HepG2 (cell line): ENCODE measurements around the gene SHF. TPM values are rescaled to one million over a fixed set of nuclear protein-coding genes. Genes with fewer than 3 reads are reported as not detected.

Experiments
- FOSL2 ChIP-seq: sonication (generic); formaldehyde crosslinking; IDR thresholded peaks from 2 replicates; pipeline ENCODE4 v1.4.0; 2020; ENCODE audit warnings: missing genetic modification reagents
- HNF4A ChIP-seq: sonication (generic); formaldehyde crosslinking; IDR thresholded peaks from 2 replicates; pipeline ENCODE4 v1.4.0; 2020; ENCODE audit warnings: missing genetic modification reagents
- HOXA3 ChIP-seq: sonication (generic); formaldehyde crosslinking; IDR thresholded peaks from 2 replicates; pipeline ENCODE4 v1.5.0; 2020; ENCODE audit warnings: missing genetic modification reagents
- HOXA5 ChIP-seq: sonication (generic); formaldehyde crosslinking; IDR thresholded peaks from 2 replicates; pipeline ENCODE4 v1.4.0; 2020; ENCODE audit warnings: missing genetic modification reagents
- NCOA1 ChIP-seq: sonication (generic); formaldehyde crosslinking; IDR thresholded peaks from 2 replicates; pipeline ENCODE4 v1.9.0; 2021; ENCODE audit warnings: missing genetic modification reagents
- SMAD1 ChIP-seq: sonication (generic); formaldehyde crosslinking; IDR thresholded peaks from 2 replicates; pipeline ENCODE4 v1.4.0; 2020; ENCODE audit warnings: missing genetic modification reagents, low read depth, mild to moderate bottlenecking, borderline replicate concordance
- SNAPC2 ChIP-seq: sonication (generic); formaldehyde crosslinking; IDR thresholded peaks from 2 replicates; pipeline ENCODE4 v1.8.1; 2022; ENCODE audit warnings: mild to moderate bottlenecking, missing genetic modification reagents
- TEAD2 ChIP-seq: sonication (generic); formaldehyde crosslinking; IDR thresholded peaks from 2 replicates; pipeline ENCODE4 v1.9.0; 2021; ENCODE audit warnings: missing genetic modification reagents
- UBTF ChIP-seq: sonication (generic); formaldehyde crosslinking; IDR thresholded peaks from 2 replicates; pipeline ENCODE4 v1.4.0; 2020; ENCODE audit warnings: mild to moderate bottlenecking, missing genetic modification reagents
- ZBTB8A ChIP-seq: sonication (generic); formaldehyde crosslinking; IDR thresholded peaks from 2 replicates; pipeline ENCODE4 v1.4.0; 2020; ENCODE audit warnings: mild to moderate bottlenecking, low read depth, missing genetic modification reagents, borderline replicate concordance
- ZFP1 ChIP-seq: IDR thresholded peaks from 2 replicates; pipeline ENCODE4 v1.6.1; 2016
- ZMYM3 ChIP-seq: sonication (generic); formaldehyde crosslinking; IDR thresholded peaks from 2 replicates; pipeline ENCODE4 v1.5.1; 2020; ENCODE audit warnings: mild to moderate bottlenecking, missing genetic modification reagents
- ZNF30 ChIP-seq: sonication (generic); formaldehyde crosslinking; IDR thresholded peaks from 2 replicates; pipeline ENCODE4 v1.5.0; 2020; ENCODE audit warnings: mild to moderate bottlenecking, missing genetic modification reagents
- ZNF350 ChIP-seq: sonication (generic); formaldehyde crosslinking; IDR thresholded peaks from 2 replicates; pipeline ENCODE4 v1.4.0; 2020; ENCODE audit warnings: mild to moderate bottlenecking, low read depth, missing genetic modification reagents, borderline replicate concordance
- ZNF446 ChIP-seq: sonication (generic); formaldehyde crosslinking; IDR thresholded peaks from 2 replicates; pipeline ENCODE4 v1.5.0; 2020; ENCODE audit warnings: mild to moderate bottlenecking, missing genetic modification reagents
- ZZZ3 ChIP-seq: sonication (generic); formaldehyde crosslinking; IDR thresholded peaks from 2 replicates; pipeline ENCODE4 v1.4.0; 2020; ENCODE audit warnings: missing genetic modification reagents, mild to moderate bottlenecking, borderline replicate concordance
- polyA plus RNA-seq, 8 experiments: library from polyadenylated mRNA; depleted of rRNA in 3 of 8; stranded (reverse) in 7 of 8; unstranded in 1 of 8; fragments of >200 nt; fragmentation: Illumina TruSeq in 4 of 8; extraction: Trizol in 4 of 8; gene quantifications; 2 replicates each; pipeline versions ENCODE4 v1.2.1 to v1.2.3, GENCODE V29; 2011 to 2016; ENCODE audit warnings: low read depth in 4 of 8, missing spikeins in 1 of 8, mixed read lengths in 1 of 8; ENCODE audit not compliant: insufficient read depth in 1 of 8
- total RNA-seq, 5 experiments: library from RNA; depleted of rRNA; stranded (reverse); fragments of >200 nt; fragmentation: Illumina TruSeq; extraction: Trizol; gene quantifications; 2 replicates each; pipeline ENCODE4 v1.2.3, GENCODE V29; 2016; ENCODE audit warnings: low read depth in 1 of 5
- TF ChIP-seq, protein P1 (sequence below): IDR thresholded peaks from 2 replicates; pipeline ENCODE4 v1.6.1; 2016; ENCODE audit warnings: low read depth, control low read depth
- TF ChIP-seq, protein P2 (sequence below): sonication (generic); formaldehyde crosslinking; IDR thresholded peaks from 2 replicates; pipeline ENCODE4 v1.5.1; 2020; ENCODE audit warnings: missing genetic modification reagents, mild to moderate bottlenecking, borderline replicate concordance
- TF ChIP-seq, protein P3 (sequence below): sonication (generic); formaldehyde crosslinking; IDR thresholded peaks from 2 replicates; pipeline ENCODE4 v1.5.1; 2020; ENCODE audit warnings: missing genetic modification reagents, mild to moderate bottlenecking, borderline replicate concordance
- TF ChIP-seq, protein P4 (sequence below), 2 experiments: sonication (generic) in 1 of 2; formaldehyde crosslinking in 1 of 2; IDR thresholded peaks; 2 replicates each; pipeline versions ENCODE4 v1.4.0 to v1.6.1; 2018 to 2020; ENCODE audit warnings: missing genetic modification reagents in 2 of 2, borderline replicate concordance in 1 of 2, low read depth in 1 of 2, mild to moderate bottlenecking in 1 of 2, missing biosample characterization in 1 of 2

SHF gene
- total and polyA plus RNA-seq, 2 of the 13 experiments (the other 11 are each of a cell fraction or from before 2014, with no cell fraction given) = 20.9 to 25.5 TPM

GRCh38 chr15:45186771-45187577, 792 bp downstream of the SHF start (continued):
- TF ChIP-seq SNAPC2 (CRISPR knock-in tag) = 0 out of 2 replicates have a peak, but pooled peaks have one; percentile 45
- TF ChIP-seq TEAD2 (CRISPR knock-in tag) = no peak
- TF ChIP-seq, protein P1, sequence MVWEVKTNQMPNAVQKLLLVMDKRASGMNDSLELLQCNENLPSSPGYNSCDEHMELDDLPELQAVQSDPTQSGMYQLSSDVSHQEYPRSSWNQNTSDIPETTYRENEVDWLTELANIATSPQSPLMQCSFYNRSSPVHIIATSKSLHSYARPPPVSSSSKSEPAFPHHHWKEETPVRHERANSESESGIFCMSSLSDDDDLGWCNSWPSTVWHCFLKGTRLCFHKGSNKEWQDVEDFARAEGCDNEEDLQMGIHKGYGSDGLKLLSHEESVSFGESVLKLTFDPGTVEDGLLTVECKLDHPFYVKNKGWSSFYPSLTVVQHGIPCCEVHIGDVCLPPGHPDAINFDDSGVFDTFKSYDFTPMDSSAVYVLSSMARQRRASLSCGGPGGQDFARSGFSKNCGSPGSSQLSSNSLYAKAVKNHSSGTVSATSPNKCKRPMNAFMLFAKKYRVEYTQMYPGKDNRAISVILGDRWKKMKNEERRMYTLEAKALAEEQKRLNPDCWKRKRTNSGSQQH (CRISPR knock-in tag) = 0 out of 2 replicates have a peak, but pooled peaks have one; percentile 50
- TF ChIP-seq, protein P2, sequence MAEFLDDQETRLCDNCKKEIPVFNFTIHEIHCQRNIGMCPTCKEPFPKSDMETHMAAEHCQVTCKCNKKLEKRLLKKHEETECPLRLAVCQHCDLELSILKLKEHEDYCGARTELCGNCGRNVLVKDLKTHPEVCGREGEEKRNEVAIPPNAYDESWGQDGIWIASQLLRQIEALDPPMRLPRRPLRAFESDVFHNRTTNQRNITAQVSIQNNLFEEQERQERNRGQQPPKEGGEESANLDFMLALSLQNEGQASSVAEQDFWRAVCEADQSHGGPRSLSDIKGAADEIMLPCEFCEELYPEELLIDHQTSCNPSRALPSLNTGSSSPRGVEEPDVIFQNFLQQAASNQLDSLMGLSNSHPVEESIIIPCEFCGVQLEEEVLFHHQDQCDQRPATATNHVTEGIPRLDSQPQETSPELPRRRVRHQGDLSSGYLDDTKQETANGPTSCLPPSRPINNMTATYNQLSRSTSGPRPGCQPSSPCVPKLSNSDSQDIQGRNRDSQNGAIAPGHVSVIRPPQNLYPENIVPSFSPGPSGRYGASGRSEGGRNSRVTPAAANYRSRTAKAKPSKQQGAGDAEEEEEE = no peak
- TF ChIP-seq, protein P3, sequence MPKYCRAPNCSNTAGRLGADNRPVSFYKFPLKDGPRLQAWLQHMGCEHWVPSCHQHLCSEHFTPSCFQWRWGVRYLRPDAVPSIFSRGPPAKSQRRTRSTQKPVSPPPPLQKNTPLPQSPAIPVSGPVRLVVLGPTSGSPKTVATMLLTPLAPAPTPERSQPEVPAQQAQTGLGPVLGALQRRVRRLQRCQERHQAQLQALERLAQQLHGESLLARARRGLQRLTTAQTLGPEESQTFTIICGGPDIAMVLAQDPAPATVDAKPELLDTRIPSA = no peak
- TF ChIP-seq, protein P4, sequence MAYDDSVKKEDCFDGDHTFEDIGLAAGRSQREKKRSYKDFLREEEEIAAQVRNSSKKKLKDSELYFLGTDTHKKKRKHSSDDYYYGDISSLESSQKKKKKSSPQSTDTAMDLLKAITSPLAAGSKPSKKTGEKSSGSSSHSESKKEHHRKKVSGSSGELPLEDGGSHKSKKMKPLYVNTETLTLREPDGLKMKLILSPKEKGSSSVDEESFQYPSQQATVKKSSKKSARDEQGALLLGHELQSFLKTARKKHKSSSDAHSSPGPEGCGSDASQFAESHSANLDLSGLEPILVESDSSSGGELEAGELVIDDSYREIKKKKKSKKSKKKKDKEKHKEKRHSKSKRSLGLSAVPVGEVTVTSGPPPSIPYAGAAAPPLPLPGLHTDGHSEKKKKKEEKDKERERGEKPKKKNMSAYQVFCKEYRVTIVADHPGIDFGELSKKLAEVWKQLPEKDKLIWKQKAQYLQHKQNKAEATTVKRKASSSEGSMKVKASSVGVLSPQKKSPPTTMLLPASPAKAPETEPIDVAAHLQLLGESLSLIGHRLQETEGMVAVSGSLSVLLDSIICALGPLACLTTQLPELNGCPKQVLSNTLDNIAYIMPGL (CRISPR knock-in tag; IDR thresholded peaks at IDR 0.05; ENCODE audit: borderline replicate concordance in 1 of 2, low read depth in 1 of 2) = peak in 1 of 2 experiments; percentile 72; a peak in 2 of 4 replicates
- no peak for TF ChIP-seq ZNF446
- TF ChIP-seq ZBTB8A (CRISPR knock-in tag) = no peak
- TF ChIP-seq UBTF = peak; percentile 53; the same call in 1 of the 2 replicates
- no peak for TF ChIP-seq ZMYM3 (CRISPR knock-in tag)
- no peak for TF ChIP-seq ZNF30 (CRISPR knock-in tag)
- 0 out of 2 replicates have a peak, but pooled peaks have one; percentile 27 for TF ChIP-seq HOXA5 (CRISPR knock-in tag)
- no peak for TF ChIP-seq ZZZ3 (CRISPR knock-in tag)
- TF ChIP-seq ZNF350 (CRISPR knock-in tag) = peak; percentile 63; the same call in 1 of the 2 replicates
- TF ChIP-seq HNF4A = peak; percentile 92
- TF ChIP-seq HOXA3 (CRISPR knock-in tag) = 0 out of 2 replicates have a peak, but pooled peaks have one; percentile 14
- no peak for TF ChIP-seq NCOA1 (CRISPR knock-in tag)
- 0 out of 2 replicates have a peak, but pooled peaks have one; percentile 5 for TF ChIP-seq FOSL2 (CRISPR knock-in tag)
- no peak for TF ChIP-seq ZFP1
- 0 out of 2 replicates have a peak, but pooled peaks have one; percentile 25 for TF ChIP-seq SMAD1 (CRISPR knock-in tag)
